MM.1S (cell line): ENCODE data around the gene KAZALD1.

ENCODE experiments used
- EZH2phosphoT487 ChIP-seq: fragments of 300-600 bp; sonication (generic); IDR thresholded peaks from 2 replicates; pipeline ENCODE4 v1.6.1; 2018; ENCODE audit warnings: antibody characterized with exemption, low read length
- TF ChIP-seq, protein P1 (sequence below): fragments of 300-600 bp; sonication (generic); IDR thresholded peaks from 2 replicates; pipeline ENCODE4 v1.5.1; 2016; ENCODE audit warnings: antibody characterized with exemption, low read length, mixed read lengths

DNA sequence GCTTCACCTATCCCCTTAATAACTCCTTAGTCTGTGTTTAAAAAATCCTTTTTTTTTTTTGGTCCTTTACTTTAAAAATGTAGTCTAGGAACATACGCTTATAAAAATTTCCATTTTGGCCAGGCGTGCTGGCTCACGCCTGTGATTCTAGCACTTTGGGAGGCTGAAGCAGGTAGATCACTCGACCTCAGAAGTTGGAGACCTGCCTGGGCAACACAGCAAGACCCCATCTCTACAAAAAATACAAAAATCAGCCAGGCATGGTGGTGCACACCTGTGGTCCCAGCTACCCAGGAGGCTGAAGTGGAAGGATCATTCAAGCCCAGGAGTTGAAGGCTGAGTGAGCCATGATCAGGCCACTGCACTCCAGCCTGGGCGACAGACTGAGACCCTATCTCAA is 14.8 kb downstream of the KAZALD1 start:
- TF ChIP-seq, protein P1, sequence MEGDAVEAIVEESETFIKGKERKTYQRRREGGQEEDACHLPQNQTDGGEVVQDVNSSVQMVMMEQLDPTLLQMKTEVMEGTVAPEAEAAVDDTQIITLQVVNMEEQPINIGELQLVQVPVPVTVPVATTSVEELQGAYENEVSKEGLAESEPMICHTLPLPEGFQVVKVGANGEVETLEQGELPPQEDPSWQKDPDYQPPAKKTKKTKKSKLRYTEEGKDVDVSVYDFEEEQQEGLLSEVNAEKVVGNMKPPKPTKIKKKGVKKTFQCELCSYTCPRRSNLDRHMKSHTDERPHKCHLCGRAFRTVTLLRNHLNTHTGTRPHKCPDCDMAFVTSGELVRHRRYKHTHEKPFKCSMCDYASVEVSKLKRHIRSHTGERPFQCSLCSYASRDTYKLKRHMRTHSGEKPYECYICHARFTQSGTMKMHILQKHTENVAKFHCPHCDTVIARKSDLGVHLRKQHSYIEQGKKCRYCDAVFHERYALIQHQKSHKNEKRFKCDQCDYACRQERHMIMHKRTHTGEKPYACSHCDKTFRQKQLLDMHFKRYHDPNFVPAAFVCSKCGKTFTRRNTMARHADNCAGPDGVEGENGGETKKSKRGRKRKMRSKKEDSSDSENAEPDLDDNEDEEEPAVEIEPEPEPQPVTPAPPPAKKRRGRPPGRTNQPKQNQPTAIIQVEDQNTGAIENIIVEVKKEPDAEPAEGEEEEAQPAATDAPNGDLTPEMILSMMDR = no peak
- TF ChIP-seq EZH2phosphoT487 = no peak
